GM21447 (cell line): ENCODE data around the gene CYB5R2.

Experiments
- ATAC-seq: cut with Tn5 transposase; IDR thresholded peaks from one replicate; pipeline ENCODE4 v1.9.1; 2021; ENCODE audit not compliant: unreplicated experiment

Gene CYB5R2

GRCh38 chr11:7638710-7639642, 34.3 kb downstream of the CYB5R2 start:
- no peak for ATAC-seq

- ATAC-seq: no peak
Observed at GRCh38 chr11:7637447-7638157, 35.7 kb downstream of the CYB5R2 start.

- no peak for ATAC-seq
Observed at GRCh38 chr11:7636350-7636749, 37.0 kb downstream of the CYB5R2 start.

- ATAC-seq: no peak
Observed at GRCh38 chr11:7635708-7636107, 37.6 kb downstream of the CYB5R2 start.

GRCh38 chr11:7635137-7635536, 38.2 kb downstream of the CYB5R2 start:
- no peak for ATAC-seq

GRCh38 chr11:7632211-7632610, 41.1 kb downstream of the CYB5R2 start:
- ATAC-seq: no peak

GRCh38 chr11:7630002-7630401, 43.3 kb downstream of the CYB5R2 start:
- ATAC-seq: no peak

- no peak for ATAC-seq
Observed at GRCh38 chr11:7628660-7629059, 44.6 kb downstream of the CYB5R2 start.

GRCh38 chr11:7622721-7623120, 50.6 kb downstream of the CYB5R2 start:
- ATAC-seq: no peak

GRCh38 chr11:7621554-7621953, 51.7 kb downstream of the CYB5R2 start:
- ATAC-seq: no peak

- ATAC-seq: no peak
Observed at GRCh38 chr11:7621090-7621489, 52.2 kb downstream of the CYB5R2 start.

GRCh38 chr11:7619322-7619721, 54.0 kb downstream of the CYB5R2 start:
- no peak for ATAC-seq

- no peak for ATAC-seq
Observed at GRCh38 chr11:7617032-7617431, 56.3 kb downstream of the CYB5R2 start.
